GM19043 (cell line): ENCODE measurements around the gene STH.

Experiments used
- ATAC-seq: cut with Tn5 transposase; IDR thresholded peaks from one replicate; pipeline ENCODE4 v1.9.1; 2021; ENCODE audit warnings: low read depth; ENCODE audit not compliant: unreplicated experiment

STH gene

DNA sequence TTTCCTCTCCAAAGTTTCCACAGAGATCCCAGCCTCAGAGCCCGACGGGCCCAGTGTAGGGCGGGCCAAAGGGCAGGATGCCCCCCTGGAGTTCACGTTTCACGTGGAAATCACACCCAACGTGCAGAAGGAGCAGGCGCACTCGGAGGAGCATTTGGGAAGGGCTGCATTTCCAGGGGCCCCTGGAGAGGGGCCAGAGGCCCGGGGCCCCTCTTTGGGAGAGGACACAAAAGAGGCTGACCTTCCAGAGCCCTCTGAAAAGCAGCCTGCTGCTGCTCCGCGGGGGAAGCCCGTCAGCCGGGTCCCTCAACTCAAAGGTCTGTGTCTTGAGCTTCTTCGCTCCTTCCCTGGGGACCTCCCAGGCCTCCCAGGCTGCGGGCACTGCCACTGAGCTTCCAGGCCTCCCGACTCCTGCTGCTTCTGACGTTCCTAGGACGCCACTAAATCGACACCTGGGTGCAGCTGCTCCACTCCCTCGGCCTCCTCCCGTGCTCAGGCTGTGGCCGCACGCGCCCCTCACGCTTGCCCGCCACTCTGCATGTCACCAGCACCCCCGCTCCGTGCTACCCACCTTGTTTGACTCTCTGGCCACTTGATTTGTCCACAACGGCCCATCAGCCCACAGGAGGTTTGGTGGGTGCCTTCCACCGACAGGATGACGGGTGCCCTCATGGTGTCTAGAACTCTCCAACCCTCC lies 15.3 kb upstream of the STH start:
- ATAC-seq: no peak

DNA sequence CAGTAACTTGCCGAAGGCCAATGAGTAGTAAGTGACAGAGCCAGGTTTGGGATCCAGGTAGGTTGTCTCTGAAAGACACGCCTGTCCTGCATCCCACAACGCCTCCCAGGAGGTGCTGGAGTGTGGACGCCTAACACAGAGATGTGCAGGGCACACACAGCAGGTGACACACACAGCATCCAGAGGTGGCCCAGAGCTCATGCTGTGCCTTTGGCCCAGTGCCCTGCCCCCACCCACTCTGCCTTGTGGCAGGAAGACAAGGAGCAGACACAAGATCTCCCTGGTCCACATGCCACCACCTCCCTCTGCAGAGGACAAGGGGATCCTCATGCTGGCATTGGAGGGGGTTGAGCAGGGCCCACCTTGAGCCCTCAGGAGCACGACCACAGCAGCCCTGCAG lies 14.7 kb upstream of the STH start:
- no peak for ATAC-seq

DNA sequence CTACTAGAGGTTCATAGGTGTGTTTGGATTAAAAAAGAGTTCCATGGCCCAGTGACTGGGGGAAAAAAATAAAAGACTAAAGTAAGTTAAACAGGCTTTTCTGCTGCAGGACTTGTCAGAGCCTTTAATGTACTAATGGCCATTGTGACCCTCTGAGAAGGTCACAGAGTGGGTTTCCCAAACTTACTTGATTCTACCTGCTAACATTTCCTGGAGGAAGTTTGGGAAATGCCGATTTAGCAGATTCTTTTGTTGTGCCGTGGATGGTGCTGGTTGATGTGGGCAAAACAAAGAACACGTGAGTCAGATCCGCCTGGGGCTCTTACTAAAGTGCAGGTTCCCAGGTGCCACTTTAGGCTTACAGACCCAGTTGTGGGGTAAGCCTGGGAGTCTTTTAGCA lies 13.6 kb upstream of the STH start:
- ATAC-seq: no peak

DNA sequence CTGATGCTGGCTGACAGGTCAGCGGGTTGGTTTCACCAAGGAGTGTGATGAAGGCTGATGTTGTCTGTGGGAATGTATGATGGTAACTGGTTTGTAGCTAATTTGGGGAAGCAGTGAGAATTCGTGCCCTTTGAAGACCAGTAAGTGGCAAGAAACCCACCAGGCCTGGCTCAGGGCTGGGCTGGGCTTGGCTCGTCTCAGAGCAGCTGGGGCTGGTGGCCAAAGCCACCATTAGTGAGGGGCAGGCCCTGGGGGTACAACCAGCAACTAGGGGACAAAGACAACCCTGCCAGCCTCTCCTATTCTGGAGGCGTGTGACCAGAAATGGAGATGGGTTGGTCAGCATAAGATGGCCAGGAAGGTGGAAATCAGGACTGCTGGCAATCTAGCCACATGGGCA lies 13.0 kb upstream of the STH start:
- no peak for ATAC-seq

DNA sequence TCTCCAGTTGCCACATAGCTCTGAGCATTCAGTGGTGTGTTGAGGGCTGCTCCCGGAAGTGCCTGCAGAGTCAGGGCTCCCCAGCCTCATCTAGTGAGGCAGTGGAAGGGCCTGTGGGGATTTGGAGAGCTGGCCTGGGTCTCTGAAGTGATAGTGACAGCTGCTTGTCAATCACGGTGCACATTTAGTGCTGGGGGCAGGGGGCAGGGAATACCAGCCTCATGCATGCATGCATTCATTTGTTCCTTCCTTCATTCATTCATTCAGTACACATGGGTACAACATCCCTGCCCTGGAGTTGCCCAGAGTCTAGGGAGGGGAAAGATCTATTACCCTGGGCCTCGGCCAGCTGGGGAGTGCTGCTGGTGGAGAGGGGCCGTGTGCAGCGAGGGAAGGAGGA lies 11.3 kb upstream of the STH start:
- no peak for ATAC-seq

DNA sequence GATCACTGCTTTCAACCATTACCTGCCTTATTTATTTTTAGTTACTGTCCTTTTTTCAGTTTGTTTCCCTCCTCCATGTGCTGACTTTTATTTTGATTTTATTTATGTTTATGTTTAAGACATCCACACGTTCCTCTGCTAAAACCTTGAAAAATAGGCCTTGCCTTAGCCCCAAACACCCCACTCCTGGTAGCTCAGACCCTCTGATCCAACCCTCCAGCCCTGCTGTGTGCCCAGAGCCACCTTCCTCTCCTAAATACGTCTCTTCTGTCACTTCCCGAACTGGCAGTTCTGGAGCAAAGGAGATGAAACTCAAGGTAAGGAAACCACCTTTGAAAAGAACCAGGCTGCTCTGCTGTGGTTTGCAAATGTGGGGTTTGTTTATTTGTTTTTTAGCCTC lies 9.3 kb upstream of the STH start:
- ATAC-seq: no peak

DNA sequence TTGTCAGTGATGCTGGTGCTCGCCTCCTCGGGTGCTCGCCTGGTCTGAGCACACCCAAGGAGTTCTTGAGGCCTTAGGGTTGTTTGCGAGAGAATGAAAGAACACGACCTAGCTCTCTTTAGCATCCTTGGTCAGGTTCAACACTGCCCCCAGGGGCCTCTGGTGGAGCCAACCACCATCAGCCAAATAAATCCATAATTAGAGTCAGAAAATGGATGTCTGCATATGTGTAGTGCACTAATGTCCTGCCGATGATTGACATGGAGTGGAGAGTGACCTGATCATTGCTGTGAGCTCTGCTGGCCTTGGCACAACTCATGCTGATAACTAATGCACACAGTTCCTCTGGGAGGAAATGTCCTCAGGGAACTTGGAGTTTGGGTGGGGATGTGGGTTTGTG lies 8.2 kb upstream of the STH start:
- no peak for ATAC-seq

DNA sequence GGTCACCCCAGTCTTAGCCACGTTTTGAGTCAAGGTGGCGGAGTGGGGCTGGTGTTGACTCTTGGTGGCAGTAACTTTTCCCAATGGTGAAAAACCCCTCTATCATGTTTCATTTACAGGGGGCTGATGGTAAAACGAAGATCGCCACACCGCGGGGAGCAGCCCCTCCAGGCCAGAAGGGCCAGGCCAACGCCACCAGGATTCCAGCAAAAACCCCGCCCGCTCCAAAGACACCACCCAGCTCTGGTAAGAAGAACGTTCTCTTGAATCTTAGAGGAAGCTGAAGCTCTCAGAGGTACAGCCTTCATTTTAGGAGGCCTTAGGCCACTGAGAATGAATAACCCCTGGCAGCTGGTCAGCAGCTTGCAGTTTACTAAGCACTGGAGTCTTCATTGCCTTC lies 7.7 kb upstream of the STH start:
- ATAC-seq: no peak

DNA sequence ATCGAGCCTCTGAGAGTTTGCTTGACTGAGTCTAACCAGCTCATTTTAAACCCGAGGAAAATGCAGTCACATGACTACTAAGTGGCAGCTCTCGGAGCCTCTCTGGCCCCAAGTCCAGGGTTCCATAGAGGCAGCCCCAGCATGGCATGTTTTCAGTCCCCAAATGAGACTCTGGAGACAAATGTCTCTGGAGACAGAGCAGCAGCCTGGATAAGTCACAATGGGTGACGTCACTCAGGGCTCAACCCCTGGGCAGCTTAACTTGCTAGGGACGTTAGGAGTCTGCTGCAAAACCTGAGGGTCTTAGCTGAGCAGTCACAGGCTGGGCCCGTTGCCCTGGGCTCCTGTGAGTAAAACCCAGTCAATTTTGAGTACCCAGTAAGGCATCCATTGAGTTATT lies 6.9 kb upstream of the STH start:
- ATAC-seq: no peak

DNA sequence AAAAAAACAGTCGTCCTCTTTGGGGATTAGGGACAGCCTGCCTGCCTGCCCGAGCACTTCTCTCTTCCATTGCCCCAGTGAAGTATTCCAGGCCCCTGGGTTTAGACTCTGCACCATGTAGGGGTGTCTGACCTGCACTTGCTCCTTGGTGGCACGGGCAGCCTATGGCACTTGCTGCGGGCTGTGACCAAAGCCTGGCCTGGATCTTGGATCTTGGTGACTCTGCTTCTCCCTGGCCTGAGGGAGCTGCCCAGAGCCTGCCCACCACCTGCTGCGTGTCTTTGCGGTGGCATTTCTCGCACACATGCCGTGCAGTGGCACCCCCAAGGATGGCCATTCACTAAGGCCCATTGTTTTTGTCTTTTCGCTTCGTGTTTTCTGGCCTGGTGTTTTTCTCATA lies 6.1 kb upstream of the STH start:
- ATAC-seq: no peak

DNA sequence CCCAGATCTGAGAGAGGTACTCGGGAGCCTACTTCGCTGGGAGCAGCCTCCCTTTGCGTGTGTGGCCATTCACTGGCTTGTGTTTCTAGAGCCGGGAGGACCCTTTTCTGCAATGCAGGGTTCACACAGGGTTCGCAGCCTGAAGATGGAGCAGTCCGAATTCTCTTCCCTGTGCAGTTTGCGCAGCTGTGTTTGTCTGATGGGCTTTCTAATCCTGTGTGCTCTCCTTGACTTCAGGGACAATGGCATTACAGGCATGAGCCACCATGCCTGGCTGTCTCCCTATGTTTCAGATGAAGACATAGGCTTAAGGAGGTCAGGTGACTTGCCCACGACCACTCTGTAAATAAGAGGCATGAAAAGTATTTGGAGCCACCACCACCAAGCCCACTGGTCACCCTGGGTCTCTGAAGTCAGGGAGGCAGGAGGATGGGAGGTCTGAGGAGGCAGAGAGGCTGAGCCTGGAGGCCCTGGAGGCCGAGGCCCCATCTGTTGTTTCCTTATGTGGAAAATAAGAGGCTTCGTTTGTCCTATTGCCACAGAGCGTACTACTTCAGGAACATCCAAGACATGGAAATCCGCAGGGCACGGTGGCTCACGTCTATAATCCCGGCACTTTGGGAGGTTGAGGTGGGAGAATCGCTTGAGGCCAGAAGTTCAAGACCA lies 5.0 kb upstream of the STH start:
- ATAC-seq: no peak

DNA sequence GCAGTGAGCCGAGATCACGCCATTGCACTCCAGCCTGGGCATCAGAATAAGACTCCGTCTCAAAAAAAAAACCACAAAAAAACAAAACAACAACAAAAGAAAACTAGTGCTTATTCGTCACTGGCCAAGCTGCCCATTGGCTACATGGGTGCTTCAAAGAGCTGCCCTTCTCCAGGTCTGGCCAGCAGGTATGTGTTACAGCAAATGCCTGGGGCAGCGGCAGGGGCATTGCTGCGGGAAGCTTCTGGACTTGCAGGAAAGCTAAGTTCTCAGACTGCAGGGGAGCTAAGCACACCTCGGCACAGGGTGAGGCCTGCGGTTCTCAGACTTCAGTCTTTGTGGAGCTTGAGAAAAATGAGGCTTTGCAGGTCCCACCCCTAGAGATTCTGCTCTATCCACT lies 4.1 kb upstream of the STH start:
- no peak for ATAC-seq

DNA sequence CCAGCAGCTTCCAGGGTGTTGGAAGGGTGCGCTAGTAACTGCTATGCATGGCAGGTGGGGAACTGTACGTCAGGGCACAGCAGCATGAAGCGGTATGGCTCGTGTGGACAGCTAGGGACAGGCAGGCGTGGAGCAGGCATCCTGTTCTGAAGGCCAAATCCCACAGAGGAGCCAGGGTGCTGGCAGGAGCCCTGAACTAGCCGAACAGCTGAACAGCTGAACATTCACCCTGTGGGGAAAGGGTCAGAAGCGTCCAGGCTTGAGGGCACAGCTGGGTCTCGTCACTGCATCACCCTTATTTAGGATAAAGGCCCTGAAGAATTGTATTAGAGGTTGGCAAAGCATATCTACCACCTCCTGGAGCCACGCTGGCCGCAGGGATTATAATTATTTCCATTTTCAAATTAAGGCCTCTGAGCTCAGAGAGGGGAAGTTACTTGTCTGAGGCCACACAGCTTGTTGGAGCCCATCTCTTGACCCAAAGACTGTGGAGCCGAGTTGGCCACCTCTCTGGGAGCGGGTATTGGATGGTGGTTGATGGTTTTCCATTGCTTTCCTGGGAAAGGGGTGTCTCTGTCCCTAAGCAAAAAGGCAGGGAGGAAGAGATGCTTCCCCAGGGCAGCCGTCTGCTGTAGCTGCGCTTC lies 3.3 kb upstream of the STH start:
- no peak for ATAC-seq

DNA sequence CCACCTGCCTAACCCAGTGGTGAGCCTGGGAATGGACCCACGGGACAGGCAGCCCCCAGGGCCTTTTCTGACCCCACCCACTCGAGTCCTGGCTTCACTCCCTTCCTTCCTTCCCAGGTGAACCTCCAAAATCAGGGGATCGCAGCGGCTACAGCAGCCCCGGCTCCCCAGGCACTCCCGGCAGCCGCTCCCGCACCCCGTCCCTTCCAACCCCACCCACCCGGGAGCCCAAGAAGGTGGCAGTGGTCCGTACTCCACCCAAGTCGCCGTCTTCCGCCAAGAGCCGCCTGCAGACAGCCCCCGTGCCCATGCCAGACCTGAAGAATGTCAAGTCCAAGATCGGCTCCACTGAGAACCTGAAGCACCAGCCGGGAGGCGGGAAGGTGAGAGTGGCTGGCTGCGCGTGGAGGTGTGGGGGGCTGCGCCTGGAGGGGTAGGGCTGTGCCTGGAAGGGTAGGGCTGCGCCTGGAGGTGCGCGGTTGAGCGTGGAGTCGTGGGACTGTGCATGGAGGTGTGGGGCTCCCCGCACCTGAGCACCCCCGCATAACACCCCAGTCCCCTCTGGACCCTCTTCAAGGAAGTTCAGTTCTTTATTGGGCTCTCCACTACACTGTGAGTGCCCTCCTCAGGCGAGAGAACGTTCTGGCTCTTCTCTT lies 2.6 kb upstream of the STH start:
- ATAC-seq: no peak

DNA sequence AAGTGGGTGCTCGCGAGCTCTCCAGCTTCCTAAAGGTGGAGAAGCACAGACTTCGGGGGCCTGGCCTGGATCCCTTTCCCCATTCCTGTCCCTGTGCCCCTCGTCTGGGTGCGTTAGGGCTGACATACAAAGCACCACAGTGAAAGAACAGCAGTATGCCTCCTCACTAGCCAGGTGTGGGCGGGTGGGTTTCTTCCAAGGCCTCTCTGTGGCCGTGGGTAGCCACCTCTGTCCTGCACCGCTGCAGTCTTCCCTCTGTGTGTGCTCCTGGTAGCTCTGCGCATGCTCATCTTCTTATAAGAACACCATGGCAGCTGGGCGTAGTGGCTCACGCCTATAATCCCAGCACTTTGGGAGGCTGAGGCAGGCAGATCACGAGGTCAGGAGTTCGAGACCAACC lies 1.9 kb upstream of the STH start:
- ATAC-seq: no peak

DNA sequence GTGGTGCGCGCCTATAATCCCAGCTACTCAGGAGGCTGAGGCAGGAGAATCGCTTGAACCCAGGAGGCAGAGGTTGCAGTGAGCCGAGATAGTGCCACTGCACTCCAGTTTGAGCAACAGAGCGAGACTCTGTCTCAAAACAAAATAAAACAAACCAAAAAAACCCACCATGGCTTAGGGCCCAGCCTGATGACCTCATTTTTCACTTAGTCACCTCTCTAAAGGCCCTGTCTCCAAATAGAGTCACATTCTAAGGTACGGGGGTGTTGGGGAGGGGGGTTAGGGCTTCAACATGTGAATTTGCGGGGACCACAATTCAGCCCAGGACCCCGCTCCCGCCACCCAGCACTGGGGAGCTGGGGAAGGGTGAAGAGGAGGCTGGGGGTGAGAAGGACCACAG lies 1.4 kb upstream of the STH start:
- ATAC-seq: no peak

DNA sequence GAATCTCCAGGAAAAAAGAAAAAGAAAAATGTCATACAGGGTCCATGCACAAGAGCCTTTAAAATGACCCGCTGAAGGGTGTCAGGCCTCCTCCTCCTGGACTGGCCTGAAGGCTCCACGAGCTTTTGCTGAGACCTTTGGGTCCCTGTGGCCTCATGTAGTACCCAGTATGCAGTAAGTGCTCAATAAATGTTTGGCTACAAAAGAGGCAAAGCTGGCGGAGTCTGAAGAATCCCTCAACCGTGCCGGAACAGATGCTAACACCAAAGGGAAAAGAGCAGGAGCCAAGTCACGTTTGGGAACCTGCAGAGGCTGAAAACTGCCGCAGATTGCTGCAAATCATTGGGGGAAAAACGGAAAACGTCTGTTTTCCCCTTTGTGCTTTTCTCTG lies 845 bp downstream of the STH start:
- no peak for ATAC-seq

DNA sequence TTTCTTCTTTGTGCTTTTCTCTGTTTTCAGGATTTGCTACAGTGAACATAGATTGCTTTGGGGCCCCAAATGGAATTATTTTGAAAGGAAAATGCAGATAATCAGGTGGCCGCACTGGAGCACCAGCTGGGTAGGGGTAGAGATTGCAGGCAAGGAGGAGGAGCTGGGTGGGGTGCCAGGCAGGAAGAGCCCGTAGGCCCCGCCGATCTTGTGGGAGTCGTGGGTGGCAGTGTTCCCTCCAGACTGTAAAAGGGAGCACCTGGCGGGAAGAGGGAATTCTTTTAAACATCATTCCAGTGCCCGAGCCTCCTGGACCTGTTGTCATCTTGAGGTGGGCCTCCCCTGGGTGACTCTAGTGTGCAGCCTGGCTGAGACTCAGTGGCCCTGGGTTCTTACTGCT lies 1.2 kb downstream of the STH start:
- no peak for ATAC-seq

DNA sequence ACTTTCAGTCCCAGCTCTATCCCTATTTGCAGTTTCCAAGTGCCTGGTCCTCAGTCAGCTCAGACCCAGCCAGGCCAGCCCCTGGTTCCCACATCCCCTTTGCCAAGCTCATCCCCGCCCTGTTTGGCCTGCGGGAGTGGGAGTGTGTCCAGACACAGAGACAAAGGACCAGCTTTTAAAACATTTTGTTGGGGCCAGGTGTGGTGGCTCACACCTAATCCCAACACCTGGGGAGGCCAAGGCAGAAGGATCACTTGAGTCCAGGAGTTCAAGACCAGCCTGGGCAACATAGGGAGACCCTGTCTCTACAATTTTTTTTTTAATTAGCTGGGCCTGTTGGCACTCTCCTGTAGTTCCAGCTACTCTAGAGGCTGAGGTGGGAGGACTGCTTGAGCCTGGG lies 1.7 kb downstream of the STH start:
- no peak for ATAC-seq

DNA sequence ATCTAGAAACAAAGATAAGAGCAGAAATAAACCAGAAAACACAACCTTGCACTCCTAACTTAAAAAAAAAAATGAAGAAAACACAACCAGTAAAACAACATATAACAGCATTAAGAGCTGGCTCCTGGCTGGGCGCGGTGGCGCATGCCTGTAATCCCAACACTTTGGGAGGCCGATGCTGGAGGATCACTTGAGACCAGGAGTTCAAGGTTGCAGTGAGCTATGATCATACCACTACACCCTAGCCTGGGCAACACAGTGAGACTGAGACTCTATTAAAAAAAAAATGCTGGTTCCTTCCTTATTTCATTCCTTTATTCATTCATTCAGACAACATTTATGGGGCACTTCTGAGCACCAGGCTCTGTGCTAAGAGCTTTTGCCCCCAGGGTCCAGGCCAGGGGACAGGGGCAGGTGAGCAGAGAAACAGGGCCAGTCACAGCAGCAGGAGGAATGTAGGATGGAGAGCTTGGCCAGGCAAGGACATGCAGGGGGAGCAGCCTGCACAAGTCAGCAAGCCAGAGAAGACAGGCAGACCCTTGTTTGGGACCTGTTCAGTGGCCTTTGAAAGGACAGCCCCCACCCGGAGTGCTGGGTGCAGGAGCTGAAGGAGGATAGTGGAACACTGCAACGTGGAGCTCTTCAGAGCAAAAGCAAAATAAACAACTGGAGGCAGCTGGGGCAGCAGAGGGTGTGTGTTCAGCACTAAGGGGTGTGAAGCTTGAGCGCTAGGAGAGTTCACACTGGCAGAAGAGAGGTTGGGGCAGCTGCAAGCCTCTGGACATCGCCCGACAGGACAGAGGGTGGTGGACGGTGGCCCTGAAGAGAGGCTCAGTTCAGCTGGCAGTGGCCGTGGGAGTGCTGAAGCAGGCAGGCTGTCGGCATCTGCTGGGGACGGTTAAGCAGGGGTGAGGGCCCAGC lies 2.6 kb downstream of the STH start:
- no peak for ATAC-seq
